Activated effector memory CD4-positive, alpha-beta T cell treated with anti-CD3 and anti-CD28 coated beads, Interleukin-2, amount 50 U/mL, for 16 hours (primary cell): ENCODE measurements around the gene RAPGEF6.
"Not testable (repeated sequence)": the region's sequence is repeated elsewhere in the genome, so short reads cannot be mapped to it uniquely, and the experiment has no call there.

Experiments
- DNase-seq: peaks from one replicate; pipeline ENCODE4 v3.0.0-alpha.2; 2020

RAPGEF6 gene, protein sequence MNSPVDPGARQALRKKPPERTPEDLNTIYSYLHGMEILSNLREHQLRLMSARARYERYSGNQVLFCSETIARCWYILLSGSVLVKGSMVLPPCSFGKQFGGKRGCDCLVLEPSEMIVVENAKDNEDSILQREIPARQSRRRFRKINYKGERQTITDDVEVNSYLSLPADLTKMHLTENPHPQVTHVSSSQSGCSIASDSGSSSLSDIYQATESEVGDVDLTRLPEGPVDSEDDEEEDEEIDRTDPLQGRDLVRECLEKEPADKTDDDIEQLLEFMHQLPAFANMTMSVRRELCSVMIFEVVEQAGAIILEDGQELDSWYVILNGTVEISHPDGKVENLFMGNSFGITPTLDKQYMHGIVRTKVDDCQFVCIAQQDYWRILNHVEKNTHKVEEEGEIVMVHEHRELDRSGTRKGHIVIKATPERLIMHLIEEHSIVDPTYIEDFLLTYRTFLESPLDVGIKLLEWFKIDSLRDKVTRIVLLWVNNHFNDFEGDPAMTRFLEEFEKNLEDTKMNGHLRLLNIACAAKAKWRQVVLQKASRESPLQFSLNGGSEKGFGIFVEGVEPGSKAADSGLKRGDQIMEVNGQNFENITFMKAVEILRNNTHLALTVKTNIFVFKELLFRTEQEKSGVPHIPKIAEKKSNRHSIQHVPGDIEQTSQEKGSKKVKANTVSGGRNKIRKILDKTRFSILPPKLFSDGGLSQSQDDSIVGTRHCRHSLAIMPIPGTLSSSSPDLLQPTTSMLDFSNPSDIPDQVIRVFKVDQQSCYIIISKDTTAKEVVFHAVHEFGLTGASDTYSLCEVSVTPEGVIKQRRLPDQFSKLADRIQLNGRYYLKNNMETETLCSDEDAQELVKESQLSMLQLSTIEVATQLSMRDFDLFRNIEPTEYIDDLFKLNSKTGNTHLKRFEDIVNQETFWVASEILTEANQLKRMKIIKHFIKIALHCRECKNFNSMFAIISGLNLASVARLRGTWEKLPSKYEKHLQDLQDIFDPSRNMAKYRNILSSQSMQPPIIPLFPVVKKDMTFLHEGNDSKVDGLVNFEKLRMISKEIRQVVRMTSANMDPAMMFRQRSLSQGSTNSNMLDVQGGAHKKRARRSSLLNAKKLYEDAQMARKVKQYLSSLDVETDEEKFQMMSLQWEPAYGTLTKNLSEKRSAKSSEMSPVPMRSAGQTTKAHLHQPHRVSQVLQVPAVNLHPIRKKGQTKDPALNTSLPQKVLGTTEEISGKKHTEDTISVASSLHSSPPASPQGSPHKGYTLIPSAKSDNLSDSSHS (N-terminal part only)

GRCh38 chr5:131634996-131635683, at the start of gene RAPGEF6:
Gene RAPGEF6, minus strand, starts transcription at chr5:131635229. Its CDS starts 199 bp downstream, at chr5:131635030.
- DNase-seq: peak; percentile 98

DNA sequence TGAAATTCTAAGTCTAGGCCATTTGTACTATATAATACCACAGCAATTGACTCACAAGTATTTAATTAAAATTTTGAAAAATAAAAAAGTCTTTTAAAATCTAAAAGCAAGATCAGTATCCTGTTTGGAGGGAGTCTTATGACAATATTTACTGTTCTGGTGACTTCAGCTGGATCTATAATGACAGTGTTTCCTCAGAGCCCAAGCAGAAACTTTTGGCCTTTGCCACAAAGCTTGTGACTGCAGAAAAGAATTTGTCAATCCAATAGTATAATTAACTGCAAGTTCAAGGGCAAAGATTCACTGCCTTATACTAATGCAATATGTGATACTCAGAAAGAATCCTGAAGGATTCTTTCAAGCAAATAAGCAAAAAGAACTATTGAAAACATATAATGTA, 49.6 kb upstream of the RAPGEF6 start:
- no peak for DNase-seq

DNA sequence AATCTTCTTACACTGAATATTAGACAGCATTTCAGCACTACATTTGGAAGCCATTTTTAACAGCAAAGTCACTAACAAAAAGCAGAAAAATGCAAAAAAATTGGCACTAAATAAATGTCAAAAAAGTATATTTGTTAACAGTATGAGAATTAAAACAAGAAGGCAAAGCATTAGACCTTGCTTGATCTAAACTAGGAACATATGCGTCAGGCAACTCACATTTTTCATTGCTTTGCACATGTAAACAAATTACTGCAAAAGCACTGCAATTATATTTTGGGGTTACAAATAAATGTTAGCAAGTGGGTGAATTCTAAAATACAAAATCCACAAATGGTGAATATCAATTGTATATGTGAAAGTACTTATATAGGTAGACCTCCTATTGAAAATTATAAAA, 49.0 kb upstream of the RAPGEF6 start:
- no peak for DNase-seq

GRCh38 chr5:131682826-131683225, 47.8 kb upstream of the RAPGEF6 start:
- DNase-seq: no peak

- DNase-seq: no peak
These were observed 47.1 kb upstream of the RAPGEF6 start for GRCh38 chr5:131682175-131682574.

DNA sequence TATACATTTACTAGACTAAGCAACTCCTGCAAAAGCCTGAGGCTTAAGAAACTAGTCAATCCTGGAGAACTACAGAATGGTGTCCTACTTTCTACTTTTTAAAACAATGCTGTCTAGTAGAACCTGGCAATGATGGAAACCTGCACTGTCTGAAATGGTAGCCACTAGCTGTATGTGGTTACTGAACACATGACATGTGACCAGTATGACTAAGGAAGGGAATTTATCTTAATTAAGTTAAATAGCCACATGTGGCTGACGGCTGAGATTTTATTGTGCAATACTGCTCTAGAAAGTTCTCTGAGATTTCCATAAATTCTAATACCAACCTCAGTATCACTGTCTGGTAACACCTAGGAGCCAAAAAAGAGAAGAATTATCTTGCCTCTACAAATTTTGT, 44.9 kb upstream of the RAPGEF6 start:
- DNase-seq: no peak

DNA sequence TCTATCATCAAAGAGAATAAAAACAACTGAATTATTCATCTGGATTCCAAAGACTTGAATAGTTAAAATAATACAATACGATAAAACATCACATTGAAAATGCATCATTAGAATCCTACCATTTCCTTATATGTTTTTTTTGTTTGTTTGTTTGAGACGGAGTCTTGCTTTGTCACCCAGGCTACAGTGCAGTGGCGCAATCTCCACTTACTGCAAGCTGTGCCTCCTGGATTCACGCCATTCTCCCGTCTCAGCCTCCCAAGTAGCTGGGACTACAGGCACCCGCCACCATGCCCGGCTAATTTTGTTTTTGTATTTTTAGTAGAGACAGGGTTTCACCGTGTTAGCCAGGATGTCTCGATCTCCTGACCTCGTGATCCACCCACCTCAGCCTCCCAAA, 43.2 kb upstream of the RAPGEF6 start:
- not testable (repeated sequence) for DNase-seq

DNA sequence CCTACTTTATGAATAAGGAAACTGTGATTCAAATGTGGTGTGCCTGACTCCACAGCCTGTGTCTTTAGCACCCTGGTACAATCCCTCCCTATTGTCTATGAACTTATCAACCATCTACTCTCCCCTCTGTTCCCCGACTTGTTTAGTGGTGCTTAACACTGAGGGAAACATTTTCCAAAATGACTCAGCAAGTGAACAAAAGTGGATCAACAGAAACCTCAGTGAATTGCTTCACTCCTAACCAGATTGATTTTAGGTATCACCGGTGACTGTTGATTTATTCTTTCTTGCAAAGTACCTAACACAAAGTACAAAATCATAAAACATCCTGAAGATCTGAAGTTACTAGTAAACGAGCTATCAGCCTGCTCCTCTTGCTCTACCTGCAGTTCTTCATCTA, 42.1 kb upstream of the RAPGEF6 start:
- DNase-seq: no peak

DNA sequence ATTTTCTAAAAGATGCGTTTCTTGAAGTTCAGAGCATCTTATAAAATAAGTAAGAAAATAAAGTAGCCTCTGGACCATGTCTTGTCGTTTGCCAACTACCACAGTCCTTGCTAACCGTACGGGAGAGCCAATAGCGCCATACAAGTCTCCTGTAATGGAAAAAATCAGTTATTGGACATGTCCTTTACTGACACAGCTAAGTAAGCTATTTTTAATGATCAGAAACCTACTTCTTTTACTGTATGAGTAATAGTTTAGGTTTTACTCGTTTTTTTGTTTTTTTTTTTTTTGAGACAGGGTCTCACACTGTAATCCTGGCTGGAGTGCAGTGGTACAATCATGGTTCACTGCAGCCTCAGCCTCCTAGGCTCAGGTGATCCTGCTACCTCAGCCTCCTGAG, 37.7 kb upstream of the RAPGEF6 start:
- DNase-seq: no peak

GRCh38 chr5:131671994-131672655, 37.1 kb upstream of the RAPGEF6 start:
- no peak for DNase-seq

GRCh38 chr5:131671409-131671808, 36.4 kb upstream of the RAPGEF6 start:
- no peak for DNase-seq

GRCh38 chr5:131664929-131665328, 29.9 kb upstream of the RAPGEF6 start:
- no peak for DNase-seq

- no peak for DNase-seq
These were observed 26.9 kb upstream of the RAPGEF6 start for GRCh38 chr5:131661933-131662332.

DNA sequence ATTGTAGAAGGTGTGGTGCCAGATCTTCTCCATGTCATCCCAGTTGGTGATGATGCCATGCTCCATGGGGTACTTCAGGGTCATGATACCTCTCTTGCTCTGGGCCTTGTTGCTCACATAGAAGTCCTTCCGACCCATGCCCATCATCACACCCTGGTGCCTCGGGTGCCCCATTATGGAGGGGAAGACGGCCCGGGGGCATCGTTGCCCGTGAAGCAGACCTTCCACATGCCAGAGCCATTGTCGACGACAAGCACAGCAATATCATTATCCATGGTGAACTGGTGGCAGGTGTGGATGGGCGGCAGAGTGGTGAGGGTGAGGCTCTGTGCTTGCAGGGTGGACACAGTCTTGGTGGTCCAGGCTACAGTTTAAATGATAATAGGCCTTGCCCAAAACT, 24.8 kb upstream of the RAPGEF6 start:
- DNase-seq: no peak

DNA sequence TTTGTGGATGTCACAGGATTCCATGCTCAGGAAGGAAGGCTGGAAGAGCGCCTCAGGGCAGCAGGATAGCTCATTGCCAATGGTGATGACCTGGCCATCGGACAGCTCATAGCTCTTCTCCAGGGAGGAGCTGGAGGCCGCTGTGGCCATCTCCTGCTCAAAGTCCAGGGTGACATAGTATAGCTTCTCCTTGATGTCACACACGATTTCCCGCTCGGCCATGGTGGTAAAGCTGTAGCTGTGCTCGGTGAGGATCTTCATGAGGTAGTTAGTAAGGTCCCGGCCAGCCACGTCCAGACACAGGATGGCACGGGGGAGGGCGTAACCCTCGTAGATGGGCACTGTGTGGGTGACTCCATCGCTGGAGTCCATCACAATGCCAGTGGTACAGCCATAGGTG, 24.3 kb upstream of the RAPGEF6 start:
- no peak for DNase-seq

- no peak for DNase-seq
These were observed 19.7 kb upstream of the RAPGEF6 start for GRCh38 chr5:131654776-131655175.

DNA sequence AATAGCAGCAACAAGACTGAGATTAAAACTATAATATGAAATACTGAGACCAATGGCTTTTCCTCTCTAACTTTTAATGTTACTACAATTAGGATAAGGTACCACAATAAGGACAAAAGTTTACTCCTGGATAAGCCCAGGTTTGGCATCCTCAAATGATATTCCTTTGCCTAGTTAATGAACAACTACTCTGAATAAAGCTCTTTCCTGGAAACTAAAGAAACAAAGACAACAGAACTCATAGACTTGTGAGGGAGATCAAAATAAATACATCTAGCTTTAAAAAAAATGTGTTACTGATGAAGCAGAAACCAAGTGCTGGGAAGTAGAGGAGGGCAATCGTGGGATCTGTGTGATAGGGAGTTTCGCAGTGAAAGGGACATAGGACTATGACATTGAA, 19.3 kb upstream of the RAPGEF6 start:
- DNase-seq: no peak

- DNase-seq: no peak
These were observed 14.1 kb upstream of the RAPGEF6 start for GRCh38 chr5:131649161-131649560.

GRCh38 chr5:131647048-131647769, 12.2 kb upstream of the RAPGEF6 start:
- DNase-seq: no peak

DNA sequence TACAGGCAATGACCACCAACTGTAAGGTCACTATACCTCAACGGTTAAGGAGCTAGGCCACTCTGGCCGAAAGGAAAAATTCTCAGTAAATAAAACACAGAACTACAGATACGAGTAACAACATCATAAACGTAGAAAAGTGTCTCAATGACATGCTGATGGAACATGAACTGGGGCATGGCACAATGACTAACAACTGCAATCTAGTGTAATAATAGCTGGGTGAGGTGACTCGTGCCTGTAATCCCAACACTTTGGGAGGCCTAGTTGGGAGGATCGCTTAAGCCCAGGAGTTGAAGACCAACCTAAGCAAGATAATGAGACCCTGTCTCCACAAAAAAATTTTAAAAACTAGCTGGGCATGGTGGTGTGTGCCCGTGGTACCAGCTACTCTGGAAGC, 9.8 kb upstream of the RAPGEF6 start:
- no peak for DNase-seq

DNA sequence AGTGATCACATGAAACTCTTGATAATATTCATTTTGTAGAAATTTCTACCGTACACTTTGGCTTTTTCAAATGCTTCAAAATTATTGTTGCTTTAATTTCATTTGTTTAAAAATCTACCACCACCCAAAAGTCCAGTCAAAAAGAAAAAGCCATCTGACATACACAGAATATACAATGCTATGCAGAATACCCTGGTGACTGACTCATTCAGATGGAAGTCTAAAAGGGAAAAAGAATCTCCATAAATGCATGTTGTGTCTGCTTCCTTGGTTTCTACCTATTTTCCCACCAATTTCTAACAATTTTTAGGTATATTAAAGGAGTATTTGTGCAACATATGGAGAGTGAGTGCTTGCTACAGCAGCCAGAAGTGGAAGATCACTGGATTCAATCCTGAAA, 9.3 kb upstream of the RAPGEF6 start:
- no peak for DNase-seq
